NCI-H1417 (cell line): ENCODE results near the gene CD53.

Experiments used
- DNase-seq, 3 experiments: peaks; one replicate each; lab custom pipeline; 2025; lab: John Stamatoyannopoulos, UW

CD53 gene

GRCh38 chr1:110876748-110877341, 3.9 kb downstream of the CD53 start:
- DNase-seq = no peak

GRCh38 chr1:110877364-110877763, 4.4 kb downstream of the CD53 start:
- no peak for DNase-seq

- no peak for DNase-seq
Measured at GRCh38 chr1:110877776-110878175, 4.8 kb downstream of the CD53 start.

- no peak for DNase-seq
Measured at GRCh38 chr1:110878591-110878990, 5.6 kb downstream of the CD53 start.

- no peak for DNase-seq
Measured at GRCh38 chr1:110878993-110879392, 6.0 kb downstream of the CD53 start.

GRCh38 chr1:110879758-110880606, 7.0 kb downstream of the CD53 start:
- DNase-seq = no peak

- no peak for DNase-seq
Measured at GRCh38 chr1:110880708-110881374, 7.9 kb downstream of the CD53 start.

GRCh38 chr1:110888049-110888448, 15.1 kb downstream of the CD53 start:
- DNase-seq = no peak

- DNase-seq = no peak
Measured at GRCh38 chr1:110888641-110889040, 15.7 kb downstream of the CD53 start.

GRCh38 chr1:110890474-110891196, 17.7 kb downstream of the CD53 start:
- no peak for DNase-seq

- DNase-seq = no peak
Measured at GRCh38 chr1:110893908-110894490, 21.1 kb downstream of the CD53 start.

- DNase-seq = no peak
Measured at GRCh38 chr1:110896090-110896489, 23.1 kb downstream of the CD53 start.

GRCh38 chr1:110897681-110898080, 24.7 kb downstream of the CD53 start:
- no peak for DNase-seq

GRCh38 chr1:110898734-110899457, 25.9 kb downstream of the CD53 start:
- DNase-seq = no peak

GRCh38 chr1:110899458-110899843, 26.5 kb downstream of the CD53 start:
- no peak for DNase-seq

GRCh38 chr1:110902820-110903463, 30.0 kb downstream of the CD53 start:
- DNase-seq = no peak

GRCh38 chr1:110903853-110904500, 31.0 kb downstream of the CD53 start:
- no peak for DNase-seq

- no peak for DNase-seq
Measured at GRCh38 chr1:110912784-110913183, 39.8 kb downstream of the CD53 start.

- no peak for DNase-seq
Measured at GRCh38 chr1:110914676-110915075, 41.7 kb downstream of the CD53 start.

GRCh38 chr1:110915804-110916203, 42.9 kb downstream of the CD53 start:
- no peak for DNase-seq
